ENCODE data around the gene CACNA2D3. TPM values are rescaled to one million over a fixed set of nuclear protein-coding genes. Genes with fewer than 3 reads are reported as not detected.

CACNA2D3 gene
- total and polyA plus RNA-seq, 7 donors: 2.7 to 13.5 (median 9.0) TPM

- TF ChIP-seq CTCF (IDR thresholded peaks at IDR 0.05): no peak
- H3K4me1 ChIP-seq: peaks cover 22% of the 10 kb centered on the region
- H3K27ac ChIP-seq: no peak overlapping the region
Measured at GRCh38 chr3:54888873-54889272, 766.5 kb downstream of the CACNA2D3 start.

GRCh38 chr3:54889731-54890130 lies 767.4 kb downstream of the CACNA2D3 start:
- no peaks in the 10 kb centered on the region for H3K9me3 ChIP-seq
- H3K36me3 ChIP-seq (ENCODE audit: insufficient read depth in 1 of 2, low read depth in 1 of 2): no peaks in the 10 kb centered on the region
- no peak for TF ChIP-seq CTCF (IDR thresholded peaks at IDR 0.05)
- ATAC-seq: no peak
- H3K4me1 ChIP-seq: peaks cover 22% of the 10 kb centered on the region
- H3K27me3 ChIP-seq (ENCODE audit: insufficient read depth in 3 of 3, low read length in 2 of 3): no peaks in the 10 kb centered on the region
- 72 to 84% (median 72%) methylated on average over 3 of the region's 3 CpGs for WGBS, 3 donors
- no peak for DNase-seq
- intact Hi-C loops (cut with DNase I): loop anchor here in 1 of 2 donors (5.0 kb wide), 1 partner anchor 63 kb away; no protein-coding TSS in a partner anchor
- no peak overlapping the region for H3K4me3 ChIP-seq
- no peak overlapping the region for H3K27ac ChIP-seq

More at GRCh38 chr3:54888873-54889272, 766.5 kb downstream of the CACNA2D3 start:
- Histone ChIP-seq H3K4me3 (no peak overlapping the region), H3K36me3 (ENCODE audit: insufficient read depth in 1 of 2, low read depth in 1 of 2) (no peaks in the 10 kb centered on the region), H3K27me3 (ENCODE audit: insufficient read depth in 3 of 3, low read length in 2 of 3) (no peaks in the 10 kb centered on the region), H3K9me3 (no peaks in the 10 kb centered on the region)
- WGBS, 3 donors: 27 to 69% (median 33%) methylated on average over 1 of the region's 1 CpG
- ATAC-seq (peak in 2 of 4 donors; percentile 49 to 57), DNase-seq (no peak)
- intact Hi-C loops (cut with DNase I): no loop called here

- Histone ChIP-seq H3K27ac (peak overlapping the region; percentile 82), H3K9me3 (no peaks in the 10 kb centered on the region), H3K27me3 (ENCODE audit: insufficient read depth in 3 of 3, low read length in 2 of 3) (no peaks in the 10 kb centered on the region), H3K4me1 (peaks cover 22% of the 10 kb centered on the region), H3K36me3 (ENCODE audit: insufficient read depth in 1 of 2, low read depth in 1 of 2) (no peaks in the 10 kb centered on the region), H3K4me3 (no peak overlapping the region)
- DNase-seq (peak; percentile 78 to 91), ATAC-seq (peak; percentile 97 to 99 (median 98))
- intact Hi-C loops (cut with DNase I): loop anchor here in 1 of 2 donors (5.0 kb wide), 1 partner anchor 61 kb away; no protein-coding TSS in a partner anchor
- peak; percentile 56 for TF ChIP-seq CTCF (IDR thresholded peaks at IDR 0.05)
- WGBS, 3 donors: 4 to 6% (median 6%) methylated on average over 5 of the region's 5 CpGs
Measured at GRCh38 chr3:54891540-54891897, 769.2 kb downstream of the CACNA2D3 start.

GRCh38 chr3:54892168-54892567 lies 769.8 kb downstream of the CACNA2D3 start:
- Histone ChIP-seq H3K27ac (peak overlapping the region; percentile 82), H3K36me3 (ENCODE audit: insufficient read depth in 1 of 2, low read depth in 1 of 2) (no peaks in the 10 kb centered on the region), H3K27me3 (ENCODE audit: insufficient read depth in 3 of 3, low read length in 2 of 3) (no peaks in the 10 kb centered on the region), H3K4me3 (no peak overlapping the region), H3K4me1 (peaks cover 22% of the 10 kb centered on the region), H3K9me3 (no peaks in the 10 kb centered on the region)
- ATAC-seq: no peak
- WGBS, 3 donors: 69 to 100% (median 99%) methylated on average over 2 of the region's 2 CpGs
- no peak for TF ChIP-seq CTCF (IDR thresholded peaks at IDR 0.05)
- DNase-seq: no peak
- intact Hi-C loops (cut with DNase I): loop anchor here in 1 of 2 donors (5.0 kb wide), 1 partner anchor 60 kb away; no protein-coding TSS in a partner anchor

- Histone ChIP-seq H3K9me3 (no peaks in the 10 kb centered on the region), H3K27ac (no peak overlapping the region), H3K4me3 (no peak overlapping the region), H3K4me1 (peaks cover 33% of the 10 kb centered on the region), H3K27me3 (ENCODE audit: insufficient read depth in 3 of 3, low read length in 2 of 3) (no peaks in the 10 kb centered on the region), H3K36me3 (ENCODE audit: insufficient read depth in 1 of 2, low read depth in 1 of 2) (no peaks in the 10 kb centered on the region)
- 95 to 96% (median 96%) methylated on average over 4 of the region's 4 CpGs for WGBS, 3 donors
- DNase-seq: no peak
- no peak for TF ChIP-seq CTCF (IDR thresholded peaks at IDR 0.05)
- ATAC-seq: no peak
- intact Hi-C loops (cut with DNase I): no loop called here
Measured at GRCh38 chr3:54895613-54896012, 773.3 kb downstream of the CACNA2D3 start.

Data from psoas muscle (tissue), 8 donors.